HCT116 (cell line): ENCODE results near the gene MRGPRX2. TPM values are rescaled to one million over a fixed set of nuclear protein-coding genes. Genes with fewer than 3 reads are reported as not detected.

Experiments
- ATAC-seq: fragments of 200-7000 bp; cut with Tn5 transposase; 2 replicates; pipeline ENCODE4 v1.9.1; 2020; ENCODE audit warnings: mild to moderate bottlenecking, moderate library complexity
- BruUV-seq: library from RNA; stranded (reverse); fragments of 400-500 nt; replicated peaks from 2 replicates; lab custom pipeline; 2021; lab: Mats Ljungman, UMichigan
- CTCF ChIA-PET: fragments of 300-600 bp; sonication (Branson Sonifier 250); formaldehyde crosslinking; loops from one replicate; lab custom pipeline; 2021; ENCODE audit warnings: antibody characterized with exemption; lab: Charles Lee
- POLR2A ChIA-PET: fragments of 300-600, 350-600 bp; sonication (Branson Sonifier 250); formaldehyde crosslinking; loops from one replicate; lab custom pipeline; 2021; ENCODE audit warnings: antibody characterized with exemption; lab: Charles Lee
- RAD21 ChIA-PET, 2 experiments: fragments of 300-600 bp; sonication (Branson Sonifier 250); formaldehyde crosslinking; loops; one replicate each; lab custom pipeline; 2023; ENCODE audit warnings: low total read pairs in 2 of 2; ENCODE audit not compliant: uncharacterized antibody in 2 of 2, unreplicated experiment in 2 of 2, low non-redundant PET in 1 of 2; lab: Charles Lee
- DNase-seq: peaks from one replicate; pipeline ENCODE4 v3.0.0-alpha.2; 2010; ENCODE audit warnings: low read depth, low spot score
- H2AFZ ChIP-seq: fragments of 200-600 bp; shearing (Covaris generic), sonication (generic); 2 replicates; pipeline ENCODE4 v1.6.1; 2017; ENCODE audit warnings: low read depth, mixed run types, mixed read lengths, antibody characterized with exemption, low read length; ENCODE audit not compliant: poor library complexity, severe bottlenecking
- H3K27ac ChIP-seq: 2 replicates; pipeline ENCODE4 v1.5.1; 2012; ENCODE audit warnings: low read depth, low read length
- H3K27me3 ChIP-seq: fragments of 200-600 bp; sonication (generic); 2 replicates; pipeline ENCODE4 v1.6.1; 2016; ENCODE audit warnings: mixed run types, low read length, mixed read lengths; ENCODE audit not compliant: insufficient read depth
- H3K36me3 ChIP-seq, 2 experiments: fragments of 200-500 bp in 1 of 2; fragments of 200-600 bp in 1 of 2; sonication (Bioruptor generic) in 1 of 2; sonication (generic) in 1 of 2; 2 replicates each; pipeline versions ENCODE4 v1.5.1 to v1.6.1; 2014 to 2016; ENCODE audit warnings: low read length in 2 of 2, inconsistent platforms in 1 of 2, mixed read lengths in 1 of 2, mixed run types in 1 of 2; ENCODE audit not compliant: insufficient read depth in 2 of 2, control insufficient read depth in 1 of 2
- H3K4me1 ChIP-seq, 2 experiments: fragments of 200-600 bp in 1 of 2; sonication (generic) in 1 of 2; 2 replicates each; pipeline versions ENCODE4 v1.5.1 to v1.6.1; 2012 to 2017; ENCODE audit warnings: low read length in 2 of 2, inconsistent platforms in 1 of 2, mild to moderate bottlenecking in 1 of 2, mixed read lengths in 1 of 2, mixed run types in 1 of 2, moderate library complexity in 1 of 2; ENCODE audit not compliant: insufficient read depth in 2 of 2, control insufficient read depth in 1 of 2
- H3K4me2 ChIP-seq: fragments of 200-600 bp; sonication (generic); 2 replicates; pipeline ENCODE4 v1.6.1; 2017; ENCODE audit warnings: mixed run types, low read length, mixed read lengths
- H3K4me3 ChIP-seq, 2 experiments: fragments of 200-600 bp in 1 of 2; sonication (generic) in 1 of 2; replicated peaks in 1 of 2; 2 replicates each; pipeline ENCODE4 v1.5.1; 2011 to 2016; ENCODE audit warnings: low read length in 2 of 2, control low read depth in 1 of 2, low read depth in 1 of 2, mild to moderate bottlenecking in 1 of 2, mixed read lengths in 1 of 2, mixed run types in 1 of 2
- H3K79me2 ChIP-seq: fragments of 200-600 bp; sonication (generic); 2 replicates; pipeline ENCODE4 v1.6.1; 2017; ENCODE audit warnings: mild to moderate bottlenecking, mixed run types, low read length, moderate library complexity, mixed read lengths; ENCODE audit not compliant: insufficient read depth
- H3K9ac ChIP-seq: fragments of 200-600 bp; sonication (generic); 2 replicates; pipeline ENCODE4 v1.6.1; 2016; ENCODE audit warnings: low read length, mixed read lengths
- H3K9me2 ChIP-seq: fragments of 200-600 bp; sonication (generic), shearing (Covaris generic); 2 replicates; pipeline ENCODE4 v1.6.1; 2017; ENCODE audit warnings: mixed run types, mild to moderate bottlenecking, moderate library complexity; ENCODE audit not compliant: insufficient read depth
- H3K9me3 ChIP-seq, 2 experiments: fragments of 200-500 bp in 1 of 2; fragments of 200-600 bp in 1 of 2; sonication (Bioruptor generic) in 1 of 2; sonication (generic) in 1 of 2; 2 replicates each; pipeline ENCODE4 v1.6.1; 2014 to 2017; ENCODE audit warnings: low read length in 2 of 2, mixed read lengths in 2 of 2, inconsistent platforms in 1 of 2, low read depth in 1 of 2, mild to moderate bottlenecking in 1 of 2, mixed run types in 1 of 2, moderate library complexity in 1 of 2; ENCODE audit not compliant: control insufficient read depth in 1 of 2, insufficient read depth in 1 of 2
- H4K20me1 ChIP-seq: fragments of 200-600 bp; sonication (generic), shearing (Covaris generic); 2 replicates; pipeline ENCODE4 v1.6.1; 2017; ENCODE audit warnings: mixed run types, mild to moderate bottlenecking, moderate library complexity; ENCODE audit not compliant: insufficient read depth
- EZH2phosphoT487 ChIP-seq: fragments of 200-600 bp; IDR thresholded peaks from 2 replicates; pipeline ENCODE4 v1.6.1; 2018; ENCODE audit warnings: antibody characterized with exemption, borderline replicate concordance
- MAX ChIP-seq: IDR thresholded peaks from 2 replicates; pipeline ENCODE4 v1.6.1; 2012
- POLR2A ChIP-seq: IDR thresholded peaks from 2 replicates; pipeline ENCODE4 v1.7.0; 2011; ENCODE audit warnings: borderline replicate concordance; ENCODE audit not compliant: insufficient read depth, insufficient read length; ENCODE audit errors: extremely low read depth
- TCF7L2 ChIP-seq: IDR thresholded peaks from 2 replicates; pipeline ENCODE4 v1.7.0; 2011; ENCODE audit warnings: borderline replicate concordance, inconsistent platforms; ENCODE audit not compliant: insufficient read depth, insufficient read length; ENCODE audit errors: extremely low read depth
- ZBTB33 ChIP-seq: IDR thresholded peaks from 2 replicates; pipeline ENCODE4 v1.6.1; 2011; ENCODE audit warnings: mild to moderate bottlenecking, low read length, moderate library complexity; ENCODE audit not compliant: insufficient replicate concordance; ENCODE audit errors: extremely low read depth
- ZFX ChIP-seq: fragments of 450-650 bp; IDR thresholded peaks from 2 replicates; pipeline ENCODE4 v1.6.1; 2017
- ZNF274 ChIP-seq: fragments of 200-500 bp; sonication (Bioruptor generic); IDR thresholded peaks from 2 replicates; pipeline ENCODE4 v1.6.1; 2014; ENCODE audit warnings: mild to moderate bottlenecking, low read depth, low read length, inconsistent platforms
- intact Hi-C: fragments of 100-400 bp; cut with micrococcal nuclease; formaldehyde crosslinking; loops from 2 replicates; pipeline ENCODE4 v1.10.0; 2022
- total RNA-seq: library from RNA; stranded (reverse); gene quantifications from one replicate; pipeline ENCODE4 v1.2.1, GENCODE V29; 2021; ENCODE audit not compliant: unreplicated experiment

Gene MRGPRX2
- total RNA-seq, 1 experiment from 2014 or later: not detected

DNA sequence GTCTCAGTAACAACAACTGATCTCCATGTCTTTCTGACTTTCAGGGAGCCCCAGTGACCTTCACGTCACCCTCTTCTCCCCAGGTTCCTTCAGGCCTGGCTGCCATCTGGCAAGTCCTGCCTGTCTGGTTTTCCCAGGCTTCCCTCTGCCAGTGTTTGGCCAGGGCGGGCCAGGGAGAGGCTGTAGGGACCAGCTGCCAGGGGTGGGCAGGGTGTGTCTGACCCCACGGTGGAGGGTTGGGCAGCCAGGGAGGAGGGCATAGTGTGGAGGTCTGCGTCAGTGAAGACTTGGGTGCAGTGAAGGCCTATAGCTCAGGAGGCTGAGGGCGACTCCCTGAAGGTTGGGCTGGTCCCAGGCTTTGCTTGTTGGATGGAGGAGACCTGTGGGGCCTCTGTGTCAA is 11.9 kb upstream of the MRGPRX2 start:
- no peak for DNase-seq
- no peaks in the 10 kb centered on the region for H3K79me2 ChIP-seq
- no peak for ATAC-seq
- intact Hi-C loops: loop anchor here (5.0 to 10.0 kb wide), 4 partner anchors 185 to 1262 kb away; no protein-coding TSS in a partner anchor
- no peak overlapping the region for H3K4me2 ChIP-seq
- ChIA-PET POLR2A (no interaction called here), RAD21 (no interaction called here)
- H3K4me1 ChIP-seq: peaks cover 0 to 5% of the 10 kb centered on the region in 2 experiments; a peak in 2 of 4 replicates
- H4K20me1 ChIP-seq: no peaks in the 10 kb centered on the region
- H3K9me2 ChIP-seq: no peaks in the 10 kb centered on the region
- H3K36me3 ChIP-seq: no peaks in the 10 kb centered on the region
- H3K27me3 ChIP-seq: no peaks in the 10 kb centered on the region
- no peak overlapping the region for H3K9ac ChIP-seq
- no TSS peak for BruUV-seq
- H3K9me3 ChIP-seq: no peaks in the 10 kb centered on the region
- H2AFZ ChIP-seq: no peak overlapping the region
- TF ChIP-seq TCF7L2 (no peak), ZNF274 (no peak), MAX (no peak), EZH2phosphoT487 (no peak), ZFX (no peak), POLR2A (no peak), ZBTB33 (no peak)
- TF ChIP-seq, all 23 proteins: peak for 0
- CTCF ChIA-PET: no interaction called here
- Histone ChIP-seq H3K4me3 (no peak overlapping the region), H3K27ac (no peak overlapping the region)
